SJSA1 (cell line): ENCODE measurements around the gene ARHGEF38. TPM values are rescaled to one million over a fixed set of nuclear protein-coding genes. Genes with fewer than 3 reads are reported as not detected.

Experiments used
- DNase-seq, 2 experiments: peaks; one replicate each; pipeline ENCODE4 v3.0.0-alpha.2; 2015 to 2020; ENCODE audit warnings: low spot score in 2 of 2, low read depth in 1 of 2
- H3K27ac ChIP-seq: fragments of 250-450 bp; sonication (Bioruptor Pico); 2 replicates; pipeline ENCODE4 v1.5.1; 2020; ENCODE audit warnings: mild to moderate bottlenecking, moderate library complexity
- H3K27me3 ChIP-seq: fragments of 250-450 bp; sonication (Bioruptor Pico); replicated peaks from 2 replicates; pipeline ENCODE4 v1.5.1; 2020; ENCODE audit warnings: mild to moderate bottlenecking, moderate library complexity
- H3K36me3 ChIP-seq: fragments of 250-450 bp; sonication (Bioruptor Pico); 2 replicates; pipeline ENCODE4 v1.5.1; 2020; ENCODE audit warnings: mild to moderate bottlenecking
- H3K4me1 ChIP-seq: fragments of 250-450 bp; sonication (Bioruptor Pico); replicated peaks from 2 replicates; pipeline ENCODE4 v1.6.1; 2021; ENCODE audit warnings: mild to moderate bottlenecking
- H3K4me3 ChIP-seq: fragments of 250-450 bp; sonication (Bioruptor Pico); 2 replicates; pipeline ENCODE4 v1.5.1; 2020; ENCODE audit warnings: mild to moderate bottlenecking
- H3K9me3 ChIP-seq: fragments of 250-450 bp; sonication (Bioruptor Pico); replicated peaks from 2 replicates; pipeline ENCODE4 v1.5.1; 2020; ENCODE audit warnings: mild to moderate bottlenecking
- total RNA-seq: library from RNA; depleted of rRNA; stranded (reverse); fragments of >200 nt; shearing (Covaris generic); gene quantifications from 2 replicates; pipeline ENCODE4 v1.2.3, GENCODE V29; 2014; rRNA removed

The ARHGEF38 gene, protein sequence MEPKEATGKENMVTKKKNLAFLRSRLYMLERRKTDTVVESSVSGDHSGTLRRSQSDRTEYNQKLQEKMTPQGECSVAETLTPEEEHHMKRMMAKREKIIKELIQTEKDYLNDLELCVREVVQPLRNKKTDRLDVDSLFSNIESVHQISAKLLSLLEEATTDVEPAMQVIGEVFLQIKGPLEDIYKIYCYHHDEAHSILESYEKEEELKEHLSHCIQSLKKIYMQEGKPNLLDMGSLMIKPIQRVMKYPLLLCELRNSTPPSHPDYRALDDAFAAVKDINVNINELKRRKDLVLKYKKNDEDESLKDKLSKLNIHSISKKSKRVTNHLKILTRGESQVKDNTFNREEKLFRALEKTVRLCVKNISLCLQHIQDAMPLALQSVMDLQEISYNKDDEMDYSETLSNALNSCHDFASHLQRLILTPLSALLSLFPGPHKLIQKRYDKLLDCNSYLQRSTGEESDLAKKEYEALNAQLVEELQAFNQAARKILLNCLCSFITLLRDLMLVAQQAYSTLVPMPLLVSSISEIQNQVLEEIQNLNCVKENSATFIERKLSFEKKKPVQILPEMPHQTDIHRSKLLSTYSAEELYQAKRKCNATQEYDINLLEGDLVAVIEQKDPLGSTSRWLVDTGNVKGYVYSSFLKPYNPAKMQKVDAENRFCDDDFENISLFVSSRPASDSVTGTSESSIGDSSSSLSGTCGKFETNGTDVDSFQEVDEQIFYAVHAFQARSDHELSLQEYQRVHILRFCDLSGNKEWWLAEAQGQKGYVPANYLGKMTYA
- not detected in 2 replicates for total RNA-seq

DNA sequence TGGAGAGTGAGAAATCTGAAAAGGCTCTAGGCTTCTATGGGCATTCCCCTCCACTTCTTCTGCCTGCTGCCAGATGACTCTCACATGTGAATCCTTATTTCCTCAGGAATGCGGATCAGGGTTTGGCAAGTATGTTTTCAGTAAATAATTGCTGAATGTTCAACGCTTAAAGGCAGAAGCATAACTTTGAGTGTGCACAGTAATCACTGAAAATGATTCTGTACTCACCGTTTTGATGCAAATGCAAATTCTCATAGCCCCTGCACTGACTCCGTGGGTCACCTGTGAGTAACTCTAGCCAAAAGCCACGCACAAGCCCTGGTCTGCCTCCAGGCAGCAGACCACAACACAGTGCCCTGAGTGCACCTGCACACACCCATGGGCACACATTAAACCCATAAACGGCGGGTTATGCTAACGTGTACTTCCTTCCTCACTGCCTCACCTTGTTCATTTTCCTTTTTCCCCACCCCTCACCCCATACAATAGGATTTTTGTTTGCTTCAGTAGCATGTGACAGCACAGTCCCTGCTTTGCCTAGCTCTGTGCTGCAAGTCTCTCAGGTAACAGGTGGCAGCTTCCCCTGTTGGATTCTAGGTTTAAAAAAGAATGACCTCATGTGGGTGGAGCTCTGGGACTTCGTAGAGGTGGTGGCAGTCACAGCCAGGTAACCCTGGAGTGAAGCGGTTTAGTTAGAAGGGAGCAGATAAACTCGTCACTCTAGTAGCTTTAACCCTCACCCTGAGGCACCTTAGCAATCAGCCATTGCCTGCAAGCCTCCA is at the start of gene ARHGEF38:
Gene ARHGEF38, plus strand, starts transcription at position 656 of the 782 bp plus-strand sequence. CDS start 146 bp downstream, outside the sequence.
- Histone ChIP-seq H3K27me3 (no peaks in the 10 kb centered on the region), H3K4me3 (no peak within 1 kb of the TSS), H3K9me3 (no peaks in the 10 kb centered on the region), H3K4me1 (no peaks in the 10 kb centered on the region), H3K27ac (no peak within 1 kb of the TSS), H3K36me3 (no peaks in the 10 kb centered on the region)
- DNase-seq, result no peak

DNA sequence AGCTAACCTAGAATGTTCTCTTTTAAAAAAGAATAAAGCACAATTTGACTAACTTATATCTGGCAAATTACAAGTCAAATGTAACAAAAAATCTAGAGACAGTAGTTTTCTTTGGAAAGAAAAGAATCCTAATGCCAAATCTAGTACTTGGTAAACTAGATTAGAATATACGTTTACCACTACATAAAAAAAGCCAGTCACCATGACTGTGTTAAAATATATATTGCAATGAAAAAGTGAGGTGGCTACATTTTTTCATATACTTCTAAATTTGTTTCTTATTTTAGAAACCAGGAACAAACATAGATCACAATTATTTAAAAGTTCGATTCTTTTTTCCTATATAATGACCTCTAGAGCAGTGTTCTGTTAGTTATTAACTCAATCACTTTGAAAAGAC is 48.9 kb upstream of the ARHGEF38 start:
- Histone ChIP-seq H3K9me3 (no peaks in the 10 kb centered on the region), H3K27me3 (no peaks in the 10 kb centered on the region), H3K4me3 (no peak overlapping the region), H3K27ac (no peak overlapping the region), H3K4me1 (no peaks in the 10 kb centered on the region), H3K36me3 (no peaks in the 10 kb centered on the region)
- no peak for DNase-seq

DNA sequence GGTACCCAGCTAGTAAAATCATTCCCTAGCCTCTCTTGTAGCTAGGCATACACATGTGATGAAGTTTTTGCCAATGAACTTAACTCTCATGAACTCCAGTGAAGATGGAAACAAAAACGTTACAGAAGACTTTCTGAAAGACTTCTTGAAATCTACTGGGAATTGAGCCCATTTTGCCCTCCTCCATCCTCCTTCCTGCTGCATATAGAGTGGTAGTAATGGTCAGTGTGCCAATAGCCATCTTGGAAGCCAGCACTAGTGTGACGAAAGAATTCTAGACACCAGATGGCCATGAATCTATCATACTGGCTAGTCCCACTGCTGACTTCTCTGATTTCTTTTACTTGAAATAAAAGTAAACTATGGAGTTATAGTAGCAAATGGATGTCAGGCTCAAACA is 47.7 kb upstream of the ARHGEF38 start:
- no peaks in the 10 kb centered on the region for H3K4me1 ChIP-seq

DNA sequence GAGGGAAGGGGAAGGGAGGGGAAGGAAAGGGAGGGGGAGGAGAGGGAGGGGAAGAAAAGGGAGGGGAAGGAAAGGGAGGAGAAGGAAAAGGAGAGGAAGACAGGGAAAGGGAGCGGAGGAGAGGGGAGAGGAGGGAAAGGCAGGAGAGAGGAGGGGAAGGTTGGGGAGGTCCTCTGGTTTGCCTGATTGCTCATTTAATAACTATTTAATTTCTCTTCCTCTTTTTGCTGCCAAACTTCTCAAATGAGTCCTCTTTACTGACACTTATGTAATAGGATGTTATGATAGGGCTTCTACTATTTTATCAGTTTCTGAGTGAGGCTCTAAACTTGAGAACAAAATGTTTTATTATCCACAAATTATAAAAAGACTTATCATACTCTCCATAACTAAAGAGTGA is 43.1 kb upstream of the ARHGEF38 start:
- H3K27ac ChIP-seq, result no peak overlapping the region
- no peaks in the 10 kb centered on the region for H3K9me3 ChIP-seq
- no peaks in the 10 kb centered on the region for H3K27me3 ChIP-seq
- no peaks in the 10 kb centered on the region for H3K36me3 ChIP-seq
- no peak overlapping the region for H3K4me3 ChIP-seq
- no peaks in the 10 kb centered on the region for H3K4me1 ChIP-seq
- DNase-seq, result no peak

More for the DNA sequence above, 47.7 kb upstream of the ARHGEF38 start:
- DNase-seq, result no peak
- H3K27me3 ChIP-seq, result no peaks in the 10 kb centered on the region
- no peaks in the 10 kb centered on the region for H3K36me3 ChIP-seq
- no peaks in the 10 kb centered on the region for H3K9me3 ChIP-seq
- H3K4me3 ChIP-seq, result no peak overlapping the region
- no peak overlapping the region for H3K27ac ChIP-seq

DNA sequence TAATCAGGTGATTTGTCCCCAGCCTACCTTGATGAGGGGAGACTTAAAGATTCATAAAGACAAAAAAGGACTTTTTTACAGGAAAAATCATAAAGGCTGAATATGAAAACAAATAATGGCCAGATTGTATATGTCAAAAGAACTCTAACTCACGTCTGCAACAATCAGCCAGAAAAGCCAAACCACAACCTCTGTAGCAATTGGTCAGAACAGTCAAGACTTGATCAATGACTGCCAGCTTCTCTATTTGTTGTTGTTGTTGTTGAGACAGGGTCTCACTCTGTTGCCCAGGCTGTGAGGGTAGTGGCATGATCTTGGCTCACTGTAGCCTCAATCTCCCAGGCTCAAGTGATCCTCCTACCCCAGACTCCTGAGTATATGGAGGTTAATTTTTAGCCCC is 42.7 kb upstream of the ARHGEF38 start:
- Histone ChIP-seq H3K4me3 (no peak overlapping the region), H3K9me3 (no peaks in the 10 kb centered on the region), H3K4me1 (no peaks in the 10 kb centered on the region), H3K27ac (no peak overlapping the region), H3K36me3 (no peaks in the 10 kb centered on the region), H3K27me3 (no peaks in the 10 kb centered on the region)
- no peak for DNase-seq

DNA sequence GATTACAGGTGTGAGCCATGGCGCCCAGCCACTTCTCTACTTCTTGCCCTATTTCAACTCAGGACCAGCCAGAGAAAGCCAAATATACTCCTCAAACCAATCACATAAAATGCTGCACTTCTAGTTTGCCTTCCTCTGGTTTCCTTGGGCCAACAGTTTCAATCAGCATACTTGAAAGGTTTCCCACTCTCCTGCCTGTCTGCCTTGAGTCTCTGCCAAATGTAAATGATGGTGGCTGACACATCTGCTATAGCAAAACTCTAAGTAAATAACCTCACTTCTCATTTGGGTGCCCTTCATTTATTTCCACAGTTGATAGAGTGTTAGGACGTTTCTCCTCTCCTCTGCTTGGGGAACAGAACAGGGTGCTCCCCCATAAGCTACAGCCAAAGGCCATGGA is 42.2 kb upstream of the ARHGEF38 start:
- no peak overlapping the region for H3K27ac ChIP-seq
- no peak for DNase-seq
- H3K9me3 ChIP-seq, result no peaks in the 10 kb centered on the region
- no peaks in the 10 kb centered on the region for H3K36me3 ChIP-seq
- no peak overlapping the region for H3K4me3 ChIP-seq
- H3K4me1 ChIP-seq, result no peaks in the 10 kb centered on the region
- H3K27me3 ChIP-seq, result no peaks in the 10 kb centered on the region

DNA sequence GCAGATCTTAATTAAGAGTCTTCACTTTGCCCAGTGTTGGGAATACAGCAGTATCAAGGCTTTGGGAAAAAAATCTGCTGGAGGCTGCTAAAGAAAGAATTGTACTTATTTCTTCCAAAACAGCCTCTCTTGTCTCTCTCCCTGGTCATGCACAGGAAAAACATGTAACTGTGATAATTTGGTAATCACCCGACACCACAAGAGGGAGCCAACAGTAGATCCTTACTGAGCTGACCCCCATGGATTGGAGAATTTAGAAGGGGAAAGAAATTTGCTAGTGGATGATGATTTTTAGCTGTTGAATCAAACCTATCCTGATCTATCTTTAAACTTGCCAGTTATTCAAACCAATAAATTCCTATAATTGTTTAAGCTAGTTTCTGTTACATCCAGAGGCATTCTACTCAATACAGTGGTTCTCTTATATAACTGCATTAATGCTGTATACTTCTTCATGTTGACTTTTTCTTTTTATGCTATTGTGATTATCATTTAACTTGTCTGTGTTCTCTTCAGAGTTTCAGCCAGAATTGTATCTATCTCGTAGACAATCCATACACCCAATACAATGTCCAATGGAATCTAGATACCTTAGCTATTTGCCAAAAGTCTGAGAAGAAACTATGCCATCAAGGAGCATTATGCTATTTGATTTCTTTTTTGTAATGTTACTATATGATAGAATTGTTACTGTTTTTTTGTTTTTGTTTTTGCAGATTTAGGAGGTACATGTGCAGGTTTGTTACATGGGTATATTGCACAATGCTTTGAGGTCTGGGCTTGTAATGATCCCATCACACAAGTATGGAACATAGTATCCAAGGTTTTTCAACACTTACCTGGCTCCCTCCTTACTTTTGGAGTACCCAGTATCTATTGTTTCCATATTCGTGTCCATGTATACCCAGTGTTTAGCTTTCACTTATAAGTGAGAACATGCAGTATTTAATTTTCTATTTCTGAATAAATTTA is 31.3 kb upstream of the ARHGEF38 start:
- peak in 1 of 2 experiments; percentile 30 for DNase-seq
- H3K27ac ChIP-seq, result no peak overlapping the region

DNA sequence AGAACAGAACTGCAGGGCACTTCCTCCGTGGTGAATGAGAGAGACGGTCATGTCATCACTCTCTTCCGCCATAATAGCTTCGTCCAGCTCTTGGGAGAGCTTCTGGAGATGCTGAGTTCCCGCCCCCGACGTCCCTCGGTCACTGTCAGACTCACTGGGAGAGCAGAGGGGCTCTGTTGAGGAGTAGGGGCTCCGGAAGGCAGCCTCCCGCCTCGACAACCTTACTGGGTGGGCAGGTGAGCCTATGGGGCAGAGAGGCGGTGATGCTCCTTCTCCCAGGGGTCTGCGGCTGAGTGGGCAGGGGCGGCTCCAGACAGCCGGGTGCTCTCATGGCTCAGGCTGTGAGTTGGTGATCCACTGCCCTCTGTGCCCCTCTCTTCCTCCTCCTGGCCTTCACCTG is 25.8 kb upstream of the ARHGEF38 start:
- no peaks in the 10 kb centered on the region for H3K9me3 ChIP-seq
- no peak overlapping the region for H3K27ac ChIP-seq
- no peak for DNase-seq
- no peak overlapping the region for H3K4me3 ChIP-seq
- H3K4me1 ChIP-seq, result no peaks in the 10 kb centered on the region
- H3K36me3 ChIP-seq, result no peaks in the 10 kb centered on the region
- no peaks in the 10 kb centered on the region for H3K27me3 ChIP-seq

More for the DNA sequence above, 31.3 kb upstream of the ARHGEF38 start:
- Histone ChIP-seq H3K36me3 (no peaks in the 10 kb centered on the region), H3K4me3 (no peak overlapping the region), H3K4me1 (no peaks in the 10 kb centered on the region), H3K9me3 (no peaks in the 10 kb centered on the region), H3K27me3 (no peaks in the 10 kb centered on the region)

DNA sequence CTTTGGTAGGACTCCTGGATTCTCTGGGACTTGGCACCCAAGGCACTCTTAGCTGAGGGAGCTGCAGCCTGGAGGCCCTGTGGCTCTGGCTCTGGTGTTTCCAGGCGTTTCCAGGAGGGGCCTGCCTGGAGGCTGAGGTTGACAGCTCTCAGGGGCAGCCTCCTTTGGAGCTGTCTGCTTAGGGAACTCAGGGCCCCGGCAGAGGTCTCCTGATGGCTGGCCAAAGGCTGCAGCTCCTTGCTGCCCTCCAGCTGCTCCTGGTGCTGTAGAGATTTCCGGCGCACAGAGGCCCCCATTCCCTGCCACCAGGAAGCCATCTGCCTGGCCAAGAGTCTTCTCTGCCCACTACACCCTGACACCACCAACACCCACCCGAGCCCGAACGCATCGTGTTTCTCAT is 25.3 kb upstream of the ARHGEF38 start:
- H3K27me3 ChIP-seq, result no peaks in the 10 kb centered on the region
- H3K27ac ChIP-seq, result no peak overlapping the region
- H3K4me3 ChIP-seq, result no peak overlapping the region
- H3K9me3 ChIP-seq, result no peaks in the 10 kb centered on the region
- H3K36me3 ChIP-seq, result no peaks in the 10 kb centered on the region
- no peaks in the 10 kb centered on the region for H3K4me1 ChIP-seq
- no peak for DNase-seq

DNA sequence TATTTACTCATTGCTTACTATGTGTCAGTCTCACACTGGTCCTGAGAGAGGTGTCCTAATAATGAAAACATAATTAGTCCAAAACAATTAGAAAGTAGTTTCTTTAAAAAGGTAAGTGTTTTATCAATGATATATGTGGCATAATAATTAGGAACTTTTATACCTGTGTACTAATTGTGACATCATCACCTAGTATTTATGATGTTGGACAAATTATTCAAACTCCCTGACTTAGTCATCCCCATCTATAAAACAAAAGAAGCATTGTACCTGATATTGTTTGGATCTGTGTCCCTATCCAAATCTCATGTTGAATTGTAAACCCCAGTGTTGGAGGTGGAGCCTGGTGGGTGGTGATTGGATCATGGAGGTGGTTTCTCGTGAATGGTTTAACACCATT is 15.8 kb upstream of the ARHGEF38 start:
- no peak for DNase-seq
- H3K4me3 ChIP-seq, result no peak overlapping the region

DNA sequence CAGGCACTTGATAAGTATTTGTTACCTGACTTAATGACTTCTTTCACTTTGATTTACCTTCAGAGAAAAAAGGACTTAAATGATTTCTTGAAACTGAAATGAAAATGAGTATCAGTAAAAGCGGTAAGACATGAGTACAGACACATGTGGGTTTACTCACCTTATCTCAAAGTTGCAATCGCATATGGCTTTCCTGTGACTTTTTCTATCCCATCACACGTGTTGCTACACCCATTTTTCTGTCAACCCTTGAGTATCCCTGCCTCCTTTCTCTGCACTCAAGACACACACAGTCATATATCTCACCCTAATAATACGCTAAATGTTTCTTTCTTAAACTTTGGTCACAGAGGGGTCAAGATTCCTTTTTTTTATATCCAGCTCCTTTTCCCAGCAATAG is 11.0 kb upstream of the ARHGEF38 start:
- Histone ChIP-seq H3K27ac (no peak overlapping the region), H3K27me3 (no peaks in the 10 kb centered on the region), H3K9me3 (no peaks in the 10 kb centered on the region), H3K4me3 (no peak overlapping the region), H3K36me3 (no peaks in the 10 kb centered on the region), H3K4me1 (no peaks in the 10 kb centered on the region)
- no peak for DNase-seq

More for the DNA sequence above, 15.8 kb upstream of the ARHGEF38 start:
- H3K36me3 ChIP-seq, result no peaks in the 10 kb centered on the region
- no peaks in the 10 kb centered on the region; the same call in 1 of the 2 replicates for H3K27me3 ChIP-seq
- no peaks in the 10 kb centered on the region for H3K4me1 ChIP-seq
- H3K27ac ChIP-seq, result no peak overlapping the region
- no peaks in the 10 kb centered on the region for H3K9me3 ChIP-seq

DNA sequence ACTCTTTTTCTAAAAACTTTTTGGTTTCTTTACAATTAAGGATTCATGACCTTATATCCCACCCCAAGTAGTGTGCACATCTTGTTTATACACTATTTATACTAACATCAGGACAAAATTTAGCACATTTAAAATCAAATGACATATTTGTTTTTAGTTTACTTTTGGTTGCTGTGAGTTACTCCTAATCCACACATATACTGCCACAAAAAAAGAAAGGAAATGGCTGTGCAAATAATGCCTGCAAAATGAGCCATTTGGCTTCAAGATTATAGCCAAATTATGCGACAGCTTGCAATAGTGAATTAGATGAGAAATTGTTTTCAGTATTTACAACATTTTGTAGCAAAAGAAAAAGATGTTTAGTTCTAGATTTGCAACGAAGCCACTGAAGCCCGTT is 10.4 kb upstream of the ARHGEF38 start:
- no peaks in the 10 kb centered on the region for H3K4me1 ChIP-seq
- H3K4me3 ChIP-seq, result no peak overlapping the region
- no peaks in the 10 kb centered on the region for H3K36me3 ChIP-seq
- no peaks in the 10 kb centered on the region for H3K27me3 ChIP-seq
- H3K27ac ChIP-seq, result no peak overlapping the region
- no peaks in the 10 kb centered on the region for H3K9me3 ChIP-seq
- no peak for DNase-seq

DNA sequence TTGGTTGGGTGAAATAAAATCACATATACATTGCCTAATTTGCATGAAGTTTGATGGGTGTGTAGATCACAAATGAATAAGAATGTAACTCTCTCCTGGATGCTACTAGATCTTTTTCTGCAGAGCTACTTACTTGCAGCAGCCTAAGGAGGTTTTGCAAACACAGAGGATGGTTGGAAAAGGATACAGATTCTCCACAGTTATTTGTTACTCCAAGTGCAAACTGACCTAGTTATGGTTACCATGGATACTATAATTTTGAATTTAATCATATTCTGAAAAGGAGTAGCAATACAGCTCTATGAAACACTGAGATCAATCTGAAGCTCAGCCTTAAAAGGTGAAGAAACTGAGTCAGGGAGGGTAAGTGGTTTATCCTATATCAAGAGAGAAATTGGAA is 9.1 kb upstream of the ARHGEF38 start:
- Histone ChIP-seq H3K4me3 (no peak overlapping the region), H3K9me3 (no peaks in the 10 kb centered on the region), H3K4me1 (no peaks in the 10 kb centered on the region), H3K27me3 (no peaks in the 10 kb centered on the region), H3K27ac (no peak overlapping the region), H3K36me3 (no peaks in the 10 kb centered on the region)
- DNase-seq, result no peak
